ENCODE results near the gene PRR30.

PRR30 gene

DNA sequence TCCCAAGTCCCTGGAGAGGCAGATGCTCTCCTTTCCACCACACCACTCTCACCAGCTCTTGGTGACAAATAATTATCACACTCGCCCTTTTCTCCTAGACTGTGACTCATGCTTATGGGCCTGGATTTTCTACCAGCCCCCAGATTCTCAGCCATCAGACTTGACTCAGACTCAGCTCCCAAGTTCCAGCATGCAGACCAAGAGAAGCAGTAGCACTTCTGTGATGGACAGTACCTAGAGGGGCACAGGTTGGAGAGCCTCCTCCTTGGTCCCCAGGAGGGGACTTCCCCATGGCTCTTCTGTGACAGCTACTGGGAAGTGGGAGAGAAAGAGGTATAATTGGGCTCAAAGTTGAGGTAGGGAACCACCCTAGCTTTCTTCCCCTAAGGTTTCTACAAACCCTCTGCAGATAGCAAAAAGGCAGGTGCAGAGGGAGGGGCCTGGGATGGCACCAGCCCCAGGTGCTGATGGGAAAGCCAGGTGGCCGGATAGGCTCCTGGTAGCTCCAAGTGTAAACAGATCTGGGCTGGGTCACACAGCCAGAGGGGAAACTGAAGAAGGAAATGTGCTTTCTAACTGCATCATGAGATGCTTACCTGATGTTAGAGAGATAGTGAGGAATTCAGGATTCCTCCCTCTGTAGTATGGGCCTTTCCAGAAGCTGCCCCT lies 13.7 kb upstream of the PRR30 start:
- DNase-seq, result no peak

DNA sequence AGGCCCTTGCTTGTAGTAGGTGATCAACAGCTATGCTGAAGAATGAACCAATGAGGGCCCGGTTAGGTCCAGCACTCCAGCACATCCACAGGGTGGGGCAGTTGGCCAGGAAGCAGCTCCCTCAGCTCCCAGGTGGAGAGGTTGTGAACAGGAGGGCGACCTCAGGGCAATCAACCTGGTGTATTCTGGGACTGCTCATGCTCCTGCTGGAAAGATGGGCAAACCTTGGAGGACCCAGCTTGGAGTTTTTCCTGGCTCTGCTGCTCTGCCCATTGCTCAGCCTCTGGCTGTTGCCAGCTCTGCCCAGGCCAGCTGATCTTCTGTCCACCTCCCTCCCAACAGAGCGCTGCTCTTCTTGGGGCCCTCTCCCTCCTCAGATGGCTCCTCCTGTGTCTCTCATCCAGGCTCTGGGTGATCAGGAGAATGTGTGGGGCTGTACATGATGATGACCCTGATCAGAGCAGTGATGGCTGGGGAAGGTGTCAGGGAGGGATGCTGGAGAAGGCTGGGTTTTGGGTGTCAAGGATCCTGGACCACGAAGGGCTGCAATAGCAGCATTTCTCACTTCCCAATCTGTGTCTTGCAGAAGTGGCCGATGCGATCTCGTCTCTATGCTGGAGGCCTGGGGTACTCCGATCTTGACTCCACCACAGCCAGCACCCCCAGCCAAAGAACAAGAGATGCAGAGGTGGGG lies 13.0 kb upstream of the PRR30 start:
- no peak for DNase-seq

GRCh38 chr2:27150639-27151230 lies 11.5 kb upstream of the PRR30 start:
- DNase-seq, result no peak

- no peak for DNase-seq
These were observed 10.6 kb upstream of the PRR30 start for GRCh38 chr2:27149570-27150405.

- no peak for DNase-seq
These were observed 9.7 kb upstream of the PRR30 start, which contains the start of gene TCF23 for GRCh38 chr2:27148801-27149439. TSS of gene TCF23 (plus strand) at chr2:27149004. CDS start at chr2:27149134, 130 bp downstream.

DNA sequence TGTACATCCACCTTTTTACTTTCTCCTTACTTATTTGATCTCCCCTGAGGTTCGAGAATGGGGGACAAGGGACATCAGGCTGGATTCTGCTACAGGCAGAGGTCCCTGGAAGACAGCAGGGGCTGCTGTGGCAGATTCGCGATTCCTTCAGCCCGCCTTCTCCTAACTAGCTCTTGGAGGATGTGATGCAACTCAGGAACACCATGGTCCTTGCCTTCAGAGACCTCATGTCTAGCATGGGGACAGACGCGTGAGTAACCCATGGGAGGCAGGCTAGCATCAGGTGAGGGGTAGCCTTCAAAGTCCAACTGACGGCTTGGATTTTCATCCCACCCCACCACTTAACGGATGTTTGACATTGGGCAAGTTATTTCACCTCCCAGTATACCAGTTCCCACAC lies 8.7 kb upstream of the PRR30 start:
- DNase-seq, result no peak

- DNase-seq, result no peak
These were observed 6.5 kb upstream of the PRR30 start for GRCh38 chr2:27145682-27146081.

- no peak for DNase-seq
These were observed 4.1 kb upstream of the PRR30 start for GRCh38 chr2:27143285-27143684.

GRCh38 chr2:27138111-27138510 lies 1.1 kb downstream of the PRR30 start:
- DNase-seq, result peak; percentile 34

DNA sequence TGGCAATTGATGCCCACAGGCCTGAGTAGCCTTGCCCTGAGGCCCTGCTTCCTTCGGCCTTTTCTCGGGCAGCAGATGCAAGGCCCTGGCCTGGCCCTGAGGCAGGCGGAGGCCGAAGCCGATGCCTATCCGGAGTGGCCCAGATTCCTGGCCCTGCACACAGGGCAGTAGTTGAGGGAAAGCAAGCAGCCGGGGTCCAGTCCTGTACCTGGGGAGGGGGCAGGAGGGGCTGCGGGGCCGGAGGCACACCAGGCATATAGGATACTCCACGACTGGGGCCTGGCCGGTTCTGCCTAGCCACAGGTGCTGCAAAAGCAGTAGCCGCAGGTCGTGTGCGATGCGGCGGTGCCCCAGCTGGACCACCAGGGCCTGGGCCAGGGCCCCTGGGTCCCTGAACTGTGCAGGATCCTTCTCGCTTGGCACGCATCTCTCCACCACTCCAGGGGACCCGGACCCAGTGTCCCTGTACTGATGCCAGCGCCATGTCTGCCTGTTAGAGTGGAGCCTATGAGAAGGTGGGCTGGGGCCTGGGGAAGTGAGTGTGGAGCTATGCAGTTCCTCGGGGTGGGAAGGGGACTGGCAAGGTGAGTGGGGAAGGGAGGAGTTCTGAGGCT lies 1.8 kb downstream of the PRR30 start:
- DNase-seq, result peak; percentile 53

- DNase-seq, result peak; percentile 34
These were observed 2.5 kb downstream of the PRR30 start for GRCh38 chr2:27136751-27137150.

DNA sequence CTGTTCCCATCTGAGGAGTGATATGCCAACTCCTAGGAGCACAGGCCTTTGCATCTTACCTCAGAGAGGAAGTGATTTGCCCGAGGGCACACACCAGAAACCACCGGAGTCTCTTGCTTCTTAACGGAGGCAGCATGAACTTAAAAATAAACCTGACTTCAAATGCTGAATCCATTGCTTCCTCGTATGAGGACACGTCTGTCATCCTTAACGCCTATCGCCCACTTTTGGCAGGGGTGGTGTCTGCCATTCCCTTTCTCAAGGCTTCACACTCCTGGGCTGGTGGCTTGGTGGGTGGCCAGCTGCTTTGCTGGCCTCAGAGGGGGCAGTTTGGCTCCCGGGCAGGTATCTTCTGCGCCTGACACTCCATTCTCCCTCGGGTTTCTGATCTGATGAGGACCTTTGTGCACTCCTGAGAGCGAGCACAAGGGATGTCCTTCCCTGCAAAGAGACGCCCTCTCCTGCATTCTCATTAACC lies 3.7 kb downstream of the PRR30 start:
- DNase-seq, result no peak

DNA sequence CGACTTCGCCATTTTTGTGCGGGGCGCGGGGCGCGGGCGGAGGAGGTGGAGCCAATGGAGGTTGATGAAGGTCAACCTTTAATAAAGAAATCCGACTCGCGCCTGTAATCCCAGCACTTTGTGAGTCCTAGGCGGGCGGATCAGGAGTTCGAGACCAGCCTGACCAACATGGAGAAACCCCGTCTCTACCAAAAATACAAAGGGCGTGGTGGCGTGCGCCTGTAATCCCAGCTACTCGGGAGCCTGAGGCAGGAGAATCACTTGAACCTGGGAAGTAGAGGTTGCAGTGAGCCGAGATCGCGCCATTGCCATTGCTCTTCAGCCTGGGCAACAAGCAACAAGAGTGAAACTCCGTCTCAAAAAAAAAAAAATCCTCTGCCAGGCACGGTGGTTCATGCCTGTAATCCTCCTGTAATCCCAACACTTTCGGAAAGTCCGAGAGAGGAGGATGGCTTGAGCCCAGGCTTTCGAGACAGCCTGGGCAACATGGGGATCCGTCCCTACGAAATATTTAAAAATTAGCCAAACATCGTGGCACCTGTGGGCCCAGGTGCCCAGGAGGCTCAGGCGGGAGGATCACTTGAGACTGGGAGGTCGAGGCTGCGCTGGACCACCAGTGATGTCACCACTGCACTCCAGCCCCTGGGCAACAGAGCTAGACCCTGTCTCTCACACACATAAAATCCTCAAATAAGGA lies 4.3 kb downstream of the PRR30 start:
- no peak for DNase-seq

GRCh38 chr2:27133905-27134780 lies 5.1 kb downstream of the PRR30 start, which contains the start of gene PREB:
TSS of gene PREB (minus strand) at chr2:27134636. CDS start at chr2:27134421, 215 bp downstream.
- peak; percentile 97 for DNase-seq

DNA sequence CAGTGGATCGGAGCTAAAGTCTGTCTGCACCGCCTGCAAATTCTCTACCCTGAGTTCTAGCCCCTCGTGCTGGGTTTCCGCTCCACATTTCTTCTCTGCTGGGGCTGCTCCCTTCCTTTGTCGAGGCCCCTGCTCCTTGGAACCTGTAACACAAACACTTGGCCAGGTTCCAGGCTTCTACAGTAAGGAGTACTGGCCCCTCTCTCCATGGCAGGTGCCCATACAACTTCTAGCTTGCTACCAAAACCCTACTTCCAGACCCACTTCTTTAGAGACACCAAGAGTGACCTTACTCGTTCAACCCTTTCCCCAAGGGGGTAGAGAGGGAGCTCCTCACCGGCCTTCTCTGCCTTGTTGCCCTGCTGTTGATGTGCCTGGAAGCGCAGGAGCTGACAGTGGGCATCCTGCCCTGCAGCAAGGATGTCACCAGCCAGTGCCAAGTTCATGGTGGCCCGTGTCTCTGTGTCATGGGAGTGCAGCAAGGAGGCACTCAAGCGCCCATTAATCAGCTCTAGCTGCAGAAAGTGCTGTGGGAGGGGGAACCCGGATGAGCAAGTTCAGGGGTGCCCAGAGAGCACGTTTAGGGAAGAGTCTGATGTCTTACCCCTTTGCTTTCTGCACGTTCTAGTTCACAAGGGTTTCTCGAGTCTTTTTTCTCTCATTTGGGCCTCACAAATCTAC lies 5.9 kb downstream of the PRR30 start:
- peak; percentile 41 for DNase-seq

GRCh38 chr2:27131429-27131828 lies 7.8 kb downstream of the PRR30 start:
- DNase-seq, result no peak

DNA sequence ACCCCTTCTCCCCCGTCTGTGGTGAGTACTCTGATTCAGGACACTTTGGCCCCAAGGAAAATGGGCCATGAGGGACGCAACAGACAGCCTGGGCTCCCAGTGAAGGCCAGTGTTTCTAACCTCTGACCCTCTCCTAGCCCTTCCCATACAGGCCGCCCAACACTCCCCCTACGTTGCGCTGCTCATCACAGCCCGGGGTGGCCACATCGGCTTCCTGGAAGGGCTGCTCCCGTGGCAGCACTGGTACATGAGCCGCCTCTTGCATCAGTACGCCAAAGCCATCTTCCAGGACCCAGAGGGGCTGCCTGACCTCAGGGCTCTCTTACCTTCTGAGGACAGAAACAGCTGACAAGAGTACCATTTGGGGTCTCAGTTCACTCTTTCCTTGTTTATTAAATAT lies 8.8 kb downstream of the PRR30 start:
- no peak for DNase-seq

GRCh38 chr2:27128668-27129571 lies 10.3 kb downstream of the PRR30 start:
- no peak for DNase-seq
